ENCODE measurements around the gene FAM89B. TPM values are rescaled to one million over a fixed set of nuclear protein-coding genes. Genes with fewer than 3 reads are reported as not detected.

Gene FAM89B
- total RNA-seq, 4 donors from 2014 or later, result 12.0 to 44.1 (median 23.9) TPM

- intact Hi-C loops (cut with DNase I), result no loop called here
- H3K27ac ChIP-seq, result peak overlapping the region; percentile 66 to 84 (median 77)
- no peaks in the 10 kb centered on the region for H3K27me3 ChIP-seq
- 20 to 44% methylated on average over 2 to 12 of the region's 106 CpGs for WGBS, 2 donors
- H3K4me3 ChIP-seq, result peak overlapping the region in 3 of 4 donors; percentile 33 to 46 (median 35)
- TF ChIP-seq POLR2A (IDR thresholded peaks at IDR 0.05) (no peak), CTCF (IDR thresholded peaks at IDR 0.05) (peak in 3 of 6 experiments; percentile 33 to 47 (median 33))
- DNase-seq, result no peak
- H3K4me1 ChIP-seq, result peaks cover 36 to 83% (median 54%) of the 10 kb centered on the region in 3 donors
- no peaks in the 10 kb centered on the region for H3K9me3 ChIP-seq
- H3K36me3 ChIP-seq, result peaks cover 0 to 50% (median 5%) of the 10 kb centered on the region in 3 donors
Measured at GRCh38 chr11:65591939-65592857, 19.9 kb downstream of the FAM89B start.

GRCh38 chr11:65592858-65593517, 20.6 kb downstream of the FAM89B start:
- DNase-seq, result no peak
- peaks cover 32 to 75% (median 46%) of the 10 kb centered on the region in 3 donors for H3K4me1 ChIP-seq
- H3K36me3 ChIP-seq, result peaks cover 6 to 58% (median 10%) of the 10 kb centered on the region in 3 donors
- intact Hi-C loops (cut with DNase I), result no loop called here
- 31 to 72% methylated on average over 9 to 12 of the region's 22 CpGs for WGBS, 2 donors
- H3K9me3 ChIP-seq, result no peaks in the 10 kb centered on the region
- H3K27ac ChIP-seq, result peak overlapping the region; percentile 66 to 84 (median 77)
- no peaks in the 10 kb centered on the region for H3K27me3 ChIP-seq
- TF ChIP-seq POLR2A (IDR thresholded peaks at IDR 0.05), result no peak
- no peak for TF ChIP-seq CTCF (IDR thresholded peaks at IDR 0.05)
- peak overlapping the region in 3 of 4 donors; percentile 33 to 46 (median 35) for H3K4me3 ChIP-seq

- intact Hi-C loops (cut with DNase I), result no loop called here
Measured at GRCh38 chr11:65593518-65594414, 21.4 kb downstream of the FAM89B start.

GRCh38 chr11:65595131-65595530, 22.8 kb downstream of the FAM89B start:
- no peak overlapping the region for H3K4me3 ChIP-seq
- H3K9me3 ChIP-seq, result no peaks in the 10 kb centered on the region
- WGBS, 2 donors, result no CpG with 5 or more reads among the region's 3 CpGs
- no peak for DNase-seq
- TF ChIP-seq POLR2A (IDR thresholded peaks at IDR 0.05), result no peak
- no peak for TF ChIP-seq CTCF (IDR thresholded peaks at IDR 0.05)
- peak overlapping the region; percentile 40 to 84 (median 75) for H3K27ac ChIP-seq
- intact Hi-C loops (cut with DNase I), result no loop called here
- no peaks in the 10 kb centered on the region for H3K27me3 ChIP-seq
- peaks cover 20 to 69% (median 22%) of the 10 kb centered on the region in 3 donors for H3K36me3 ChIP-seq
- H3K4me1 ChIP-seq, result peaks cover 23 to 56% (median 33%) of the 10 kb centered on the region in 3 donors

More at GRCh38 chr11:65593518-65594414, 21.4 kb downstream of the FAM89B start:
- Histone ChIP-seq H3K27ac (peak overlapping the region; percentile 7 to 84 (median 60)), H3K4me1 (peaks cover 25 to 67% (median 38%) of the 10 kb centered on the region in 3 donors), H3K27me3 (no peaks in the 10 kb centered on the region), H3K9me3 (no peaks in the 10 kb centered on the region), H3K36me3 (peaks cover 14 to 66% (median 18%) of the 10 kb centered on the region in 3 donors), H3K4me3 (no peak overlapping the region)
- TF ChIP-seq CTCF (IDR thresholded peaks at IDR 0.05) (peak; percentile 39 to 66 (median 59)), POLR2A (IDR thresholded peaks at IDR 0.05) (no peak)
- DNase-seq, result no peak
- WGBS, 2 donors, result 63 to 65% methylated on average over 6 to 7 of the region's 26 CpGs
